GM19395 (cell line): ENCODE measurements around the gene REM2.
"Not testable (repeated sequence)": the region's sequence is repeated elsewhere in the genome, so short reads cannot be mapped to it uniquely, and the experiment has no call there.

Source experiments
- ATAC-seq: cut with Tn5 transposase; IDR thresholded peaks from one replicate; pipeline ENCODE4 v1.9.1; 2021; ENCODE audit warnings: mild to moderate bottlenecking, moderate library complexity; ENCODE audit not compliant: unreplicated experiment

Gene REM2

GRCh38 chr14:22848351-22849164 is 34.5 kb upstream of the REM2 start:
- ATAC-seq, result no peak

GRCh38 chr14:22849212-22849819 is 33.7 kb upstream of the REM2 start:
- no peak for ATAC-seq

GRCh38 chr14:22850944-22851764 is 31.9 kb upstream of the REM2 start:
- ATAC-seq, result no peak

GRCh38 chr14:22852178-22852577 is 30.8 kb upstream of the REM2 start:
- ATAC-seq, result not testable (repeated sequence)

- no peak for ATAC-seq
Measured at GRCh38 chr14:22852599-22852939, 30.5 kb upstream of the REM2 start.

DNA sequence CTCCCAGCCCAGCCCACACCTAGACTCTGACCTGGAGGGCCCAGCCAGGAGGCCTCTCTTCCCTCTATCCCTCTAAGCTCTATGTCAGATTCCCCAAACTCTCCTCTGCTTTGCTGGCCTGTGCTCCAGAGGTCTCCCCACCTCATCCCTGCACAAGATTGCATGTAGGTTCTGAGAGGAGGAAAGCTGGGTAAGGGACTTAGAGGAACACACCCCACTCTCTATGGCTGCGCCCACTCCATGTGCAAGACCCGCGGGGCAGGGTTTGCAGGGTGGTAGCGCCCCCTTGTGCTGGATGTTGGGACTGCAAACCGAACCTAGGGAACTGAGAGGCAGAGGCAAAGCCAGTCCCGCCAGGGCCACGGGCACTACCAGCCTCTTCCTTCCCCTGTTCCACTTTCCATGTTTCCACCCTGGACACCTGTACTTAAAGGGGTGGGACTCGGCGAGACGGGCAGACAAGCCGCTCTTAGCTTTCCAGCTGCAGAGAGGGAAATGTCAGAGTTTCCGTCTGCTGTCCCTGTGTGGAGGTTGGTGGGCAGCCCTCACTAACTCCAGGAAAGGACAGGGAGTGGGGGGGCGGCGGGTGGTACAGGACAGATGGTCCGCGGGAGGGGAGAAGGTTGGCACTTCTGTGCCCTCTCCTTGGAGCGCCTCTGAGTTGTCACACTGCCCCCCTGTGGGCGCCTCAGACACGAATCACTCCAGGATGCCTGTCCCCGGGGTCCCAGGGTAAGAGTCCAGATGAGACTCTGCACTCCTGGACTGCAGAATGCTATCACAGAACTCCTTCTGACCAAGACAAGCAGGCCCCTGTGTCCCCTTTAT is 29.9 kb upstream of the REM2 start:
- ATAC-seq, result peak; percentile 73

- not testable (repeated sequence) for ATAC-seq
Measured at GRCh38 chr14:22854296-22854695, 28.7 kb upstream of the REM2 start.

- ATAC-seq, result no peak
Measured at GRCh38 chr14:22854963-22855724, 27.9 kb upstream of the REM2 start.

- ATAC-seq, result no peak
Measured at GRCh38 chr14:22856428-22856827, 26.6 kb upstream of the REM2 start.

DNA sequence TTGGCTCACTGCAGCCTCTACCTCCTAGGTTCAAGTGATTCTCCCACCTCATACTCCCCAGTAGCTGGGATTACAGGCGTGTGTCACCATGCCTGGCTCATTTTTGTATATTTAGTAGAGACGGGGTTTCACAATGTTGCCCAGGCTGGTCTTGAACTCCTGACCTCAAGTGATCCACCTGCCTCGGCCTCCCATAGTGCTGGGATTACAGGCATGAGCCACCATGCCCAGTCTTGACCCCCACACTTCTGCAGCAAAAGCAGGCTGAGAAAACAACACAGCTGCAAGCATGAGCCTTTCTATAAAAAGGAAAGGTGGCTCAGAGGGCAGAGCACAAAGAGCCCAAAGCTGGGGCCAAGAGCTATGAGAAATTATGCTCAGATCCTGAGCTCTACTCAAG is 22.6 kb upstream of the REM2 start:
- not testable (repeated sequence) for ATAC-seq

DNA sequence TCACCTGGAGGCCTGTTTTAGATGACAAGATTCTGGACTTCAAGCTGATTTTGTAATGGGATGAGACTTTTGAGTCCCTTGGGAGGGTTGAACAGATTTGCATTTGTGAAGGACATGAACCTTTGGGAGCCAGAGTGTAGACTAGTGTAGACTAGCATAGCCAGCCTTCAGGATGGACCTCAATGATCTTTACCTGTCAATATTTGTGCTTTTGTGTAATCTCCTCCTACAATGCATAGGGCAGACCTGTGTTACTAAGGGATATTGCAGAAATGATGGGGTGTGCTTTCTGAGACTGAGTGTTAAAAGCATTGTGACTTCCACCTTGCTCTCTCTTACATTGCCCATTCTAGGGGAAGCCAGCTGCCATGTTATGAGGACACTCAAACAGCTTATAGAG is 21.4 kb upstream of the REM2 start:
- ATAC-seq, result no peak

- no peak for ATAC-seq
Measured at GRCh38 chr14:22864979-22865378, 18.0 kb upstream of the REM2 start.

DNA sequence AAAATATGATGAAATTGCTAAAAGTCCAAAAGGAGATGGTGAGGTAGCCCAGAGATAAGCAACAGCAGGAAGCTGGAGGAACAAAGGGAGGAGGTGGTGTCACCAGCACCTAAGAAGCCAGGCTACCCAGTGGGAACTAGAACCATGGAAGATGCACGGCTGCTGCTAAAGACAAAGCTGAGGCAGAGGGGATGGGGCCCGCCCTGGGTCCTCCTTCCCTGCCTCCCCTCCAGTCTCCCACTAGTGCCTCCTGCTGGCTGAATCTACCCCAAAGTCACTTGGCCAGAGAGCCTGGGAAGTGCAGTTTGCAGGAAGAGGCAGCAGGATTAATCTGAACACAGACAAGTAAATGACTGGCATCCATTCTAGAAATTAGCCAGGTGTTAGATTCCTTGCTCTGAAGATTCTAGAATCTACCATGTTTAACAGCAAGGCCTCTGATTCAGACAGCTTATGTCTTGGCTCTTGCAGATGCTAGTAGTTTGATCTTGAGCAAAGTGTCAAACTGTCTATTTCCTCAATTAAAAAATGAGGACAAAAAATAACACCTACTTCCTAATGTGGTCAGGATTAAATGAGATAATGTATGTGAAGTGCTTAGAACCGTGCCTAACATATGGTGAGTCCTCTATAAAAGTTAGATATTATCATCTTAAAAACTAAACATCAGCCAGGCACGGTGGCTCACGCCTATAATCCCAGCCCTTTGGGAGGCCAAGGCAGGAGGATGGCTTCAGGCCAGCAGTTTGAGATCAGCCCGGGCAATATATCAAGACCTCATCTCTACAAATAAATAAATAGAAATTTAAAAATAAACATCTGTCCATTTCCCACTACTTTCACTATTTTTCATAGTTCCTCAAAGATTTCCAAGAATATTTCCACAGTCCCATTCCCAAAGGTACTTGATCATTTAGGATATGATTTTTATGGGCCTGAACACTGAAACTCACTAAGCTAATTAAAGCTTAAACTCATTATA is 17.3 kb upstream of the REM2 start:
- ATAC-seq, result no peak

GRCh38 chr14:22866874-22867273 is 16.1 kb upstream of the REM2 start:
- no peak for ATAC-seq

DNA sequence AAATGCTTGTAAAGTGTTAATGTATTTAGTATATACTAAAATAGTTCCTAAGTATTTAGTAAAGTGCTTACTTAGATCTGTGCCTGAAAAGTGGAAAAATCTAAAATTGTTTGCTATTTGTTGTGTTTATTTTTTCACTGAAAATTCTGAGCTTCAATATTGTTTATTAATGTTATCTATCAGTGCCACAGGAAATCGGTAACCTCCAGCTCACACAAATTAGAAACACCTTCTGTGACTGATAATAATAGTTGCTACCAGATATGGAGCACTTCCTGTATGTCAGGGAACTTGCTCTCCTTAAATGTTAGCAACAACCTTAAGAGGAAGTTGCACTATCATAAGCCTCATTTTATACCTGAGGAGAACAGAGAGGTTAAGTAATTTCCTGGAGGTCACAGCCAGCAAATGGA is 12.2 kb upstream of the REM2 start:
- peak; percentile 51 for ATAC-seq

- peak; percentile 82 for ATAC-seq
Measured at GRCh38 chr14:22871224-22872032, 11.6 kb upstream of the REM2 start, which contains the start of gene LRP10. LRP10 (plus strand) TSS chr14:22871740; CDS start chr14:22872304, 564 bp downstream.

GRCh38 chr14:22872033-22872832 is 10.8 kb upstream of the REM2 start:
- peak; percentile 13 for ATAC-seq
